NOMO-1 treated with dmso at 0.1 percent for 144 hours (cell line): ENCODE measurements around the gene TMEM72.

Source experiments
- DNase-seq: peaks from one replicate; lab custom pipeline; 2025; ENCODE audit not compliant: unreplicated experiment; lab: John Stamatoyannopoulos, UW

TMEM72 gene

GRCh38 chr10:44954042-44954441 is 42.9 kb downstream of the TMEM72 start:
- no peak for DNase-seq

DNA sequence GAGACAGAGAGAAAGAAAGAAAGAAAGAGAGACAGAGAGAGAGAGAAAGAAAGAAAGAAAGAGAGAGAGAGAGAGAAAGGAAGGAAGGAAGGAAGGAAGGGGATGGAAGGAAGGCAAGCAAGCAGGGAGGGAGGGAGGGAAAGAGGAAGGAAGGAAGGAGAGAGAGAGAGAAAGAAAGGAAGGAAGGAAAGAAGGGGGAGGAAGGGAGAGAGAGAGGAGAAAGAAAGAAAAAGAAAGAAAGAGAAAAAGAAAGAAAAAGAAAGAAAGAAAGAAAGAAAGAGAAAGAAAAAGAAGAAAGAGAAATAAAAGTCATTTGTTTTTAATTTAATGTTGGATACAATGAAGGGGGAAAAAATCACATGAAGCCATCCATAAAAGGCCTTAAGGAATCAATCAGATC is 43.8 kb downstream of the TMEM72 start:
- DNase-seq: no peak

- no peak for DNase-seq
These were observed 44.4 kb downstream of the TMEM72 start for GRCh38 chr10:44955413-44956070.

DNA sequence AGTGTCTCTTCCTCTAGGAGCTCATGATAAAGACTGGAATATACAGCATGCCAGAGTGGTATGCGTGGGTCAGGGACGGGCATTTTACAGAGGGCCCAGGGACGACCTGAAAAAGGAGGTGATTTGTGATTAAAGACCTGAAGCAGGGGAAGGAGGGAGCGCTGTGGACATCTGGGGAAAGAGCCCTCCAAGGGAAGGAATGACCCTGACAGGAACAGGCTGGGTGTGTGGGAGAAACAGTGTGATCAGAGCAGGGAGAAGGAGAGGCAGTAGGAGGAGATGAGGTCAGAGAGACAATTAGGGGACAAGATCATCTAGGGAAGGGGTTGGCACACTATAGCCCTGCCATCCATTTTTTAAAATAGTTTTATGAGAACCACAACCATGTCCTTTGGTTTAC is 45.1 kb downstream of the TMEM72 start:
- no peak for DNase-seq

DNA sequence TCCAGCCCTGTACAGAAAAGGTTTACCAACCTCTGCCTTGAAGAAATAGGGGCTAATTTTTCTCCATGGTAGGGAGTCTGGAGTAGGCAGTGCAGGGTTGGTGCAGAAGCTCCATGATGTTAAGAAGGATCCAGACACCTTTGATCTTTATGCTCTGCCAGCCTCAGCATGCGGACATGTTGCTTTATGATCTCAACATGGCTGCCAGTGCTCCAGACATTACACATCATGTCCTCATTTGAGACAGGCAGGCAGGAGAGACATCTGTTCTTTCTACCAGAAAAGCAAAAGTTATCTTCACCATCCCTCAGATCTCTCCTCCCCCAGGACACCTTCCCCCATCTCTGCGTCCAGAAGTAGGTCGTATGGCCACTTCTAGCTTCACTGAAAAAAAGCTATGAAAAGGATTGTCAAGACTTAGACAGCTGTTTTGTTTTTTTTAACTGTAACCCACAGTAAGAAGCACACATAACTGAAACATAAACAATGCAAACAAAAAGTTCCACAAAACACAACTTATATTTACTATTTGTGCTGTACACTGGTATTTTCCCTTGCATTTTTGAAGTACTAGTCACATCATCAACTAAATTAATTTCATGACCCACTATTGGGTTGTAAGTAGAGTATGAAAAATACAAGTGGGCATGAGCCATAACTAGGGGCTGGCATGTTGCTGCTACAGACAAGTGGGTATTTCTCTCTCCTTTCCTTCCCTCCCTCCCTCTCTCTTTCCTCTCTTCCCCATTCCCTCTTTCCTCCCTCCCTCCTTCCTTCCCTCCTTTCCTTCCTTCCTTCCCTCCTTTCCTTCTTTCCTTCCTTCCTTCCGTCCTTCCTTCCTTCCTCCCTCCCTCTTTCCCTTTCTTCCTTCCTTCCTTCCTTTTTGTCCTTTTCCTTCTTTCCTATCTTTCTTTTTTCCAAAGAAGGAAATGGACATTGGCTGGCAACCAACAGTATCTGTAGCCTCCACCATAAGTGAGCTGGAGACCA is 45.9 kb downstream of the TMEM72 start:
- DNase-seq: no peak

GRCh38 chr10:44958196-44958897 is 47.2 kb downstream of the TMEM72 start:
- DNase-seq: no peak

GRCh38 chr10:44958898-44959246 is 47.7 kb downstream of the TMEM72 start:
- DNase-seq: no peak

DNA sequence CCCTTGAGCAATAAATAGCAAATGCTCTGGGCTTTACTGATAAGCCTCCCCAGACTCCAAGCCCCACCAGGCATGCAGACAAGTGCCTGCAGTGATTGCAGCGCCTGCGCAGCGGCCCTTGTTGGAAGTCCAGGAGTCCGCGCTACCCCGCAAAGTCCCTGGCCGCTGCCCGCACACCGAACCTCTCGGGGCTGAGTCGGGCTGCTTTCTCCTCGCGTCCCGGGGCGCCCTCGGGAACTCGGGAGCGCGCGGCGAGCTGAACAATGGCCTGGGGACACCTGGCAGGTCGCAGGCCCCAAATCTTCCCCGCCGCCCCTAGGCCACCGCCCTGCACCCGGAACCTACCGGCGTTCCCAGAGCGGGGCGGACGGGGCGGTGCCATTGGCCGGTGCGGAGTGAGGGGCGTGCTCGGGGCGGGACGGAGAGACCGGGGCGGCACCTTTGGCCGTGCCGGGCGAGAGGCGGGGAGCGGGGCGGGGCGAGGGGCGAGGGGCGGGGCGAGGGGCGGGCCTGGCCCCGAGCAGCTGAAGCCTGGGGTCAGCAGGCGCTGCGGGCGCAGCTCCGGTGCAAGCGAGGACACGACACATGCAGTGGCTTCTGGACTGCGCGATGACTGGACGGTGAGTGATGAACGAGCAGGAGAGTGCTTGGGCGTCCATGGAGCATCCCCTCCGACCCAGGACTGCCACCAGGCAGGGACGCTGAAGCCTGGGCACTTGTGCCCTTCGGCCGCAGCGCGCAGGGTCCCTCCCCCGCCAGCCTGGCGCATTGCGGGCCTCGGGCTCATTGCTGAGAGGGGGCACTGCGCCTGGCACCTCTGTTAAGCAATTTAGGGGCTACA is 48.3 kb downstream of the TMEM72 start, which contains the start of gene RASSF4:
RASSF4 (plus strand) TSS at position 556 of the 841 bp plus-strand sequence. CDS start 10,401 bp downstream, outside the sequence.
- peak; percentile 84 for DNase-seq

DNA sequence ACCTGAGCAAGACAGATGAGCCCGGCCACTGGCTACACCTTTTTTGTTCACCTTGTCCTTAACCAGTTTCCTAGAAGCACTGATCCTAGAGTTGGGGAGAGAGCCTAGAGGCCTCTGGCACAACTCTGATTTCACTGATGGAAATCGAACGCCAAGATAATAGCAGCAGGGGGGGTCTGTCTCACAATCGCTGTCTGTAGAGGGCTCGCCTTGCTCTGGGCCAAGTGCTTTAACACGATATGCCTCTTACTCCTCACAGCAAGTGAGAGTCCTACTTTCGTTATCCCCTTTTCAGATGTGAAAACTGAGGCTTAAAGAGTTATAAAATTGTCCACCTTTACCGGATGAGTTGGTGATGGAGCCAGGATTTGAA is 48.9 kb downstream of the TMEM72 start:
- no peak for DNase-seq

DNA sequence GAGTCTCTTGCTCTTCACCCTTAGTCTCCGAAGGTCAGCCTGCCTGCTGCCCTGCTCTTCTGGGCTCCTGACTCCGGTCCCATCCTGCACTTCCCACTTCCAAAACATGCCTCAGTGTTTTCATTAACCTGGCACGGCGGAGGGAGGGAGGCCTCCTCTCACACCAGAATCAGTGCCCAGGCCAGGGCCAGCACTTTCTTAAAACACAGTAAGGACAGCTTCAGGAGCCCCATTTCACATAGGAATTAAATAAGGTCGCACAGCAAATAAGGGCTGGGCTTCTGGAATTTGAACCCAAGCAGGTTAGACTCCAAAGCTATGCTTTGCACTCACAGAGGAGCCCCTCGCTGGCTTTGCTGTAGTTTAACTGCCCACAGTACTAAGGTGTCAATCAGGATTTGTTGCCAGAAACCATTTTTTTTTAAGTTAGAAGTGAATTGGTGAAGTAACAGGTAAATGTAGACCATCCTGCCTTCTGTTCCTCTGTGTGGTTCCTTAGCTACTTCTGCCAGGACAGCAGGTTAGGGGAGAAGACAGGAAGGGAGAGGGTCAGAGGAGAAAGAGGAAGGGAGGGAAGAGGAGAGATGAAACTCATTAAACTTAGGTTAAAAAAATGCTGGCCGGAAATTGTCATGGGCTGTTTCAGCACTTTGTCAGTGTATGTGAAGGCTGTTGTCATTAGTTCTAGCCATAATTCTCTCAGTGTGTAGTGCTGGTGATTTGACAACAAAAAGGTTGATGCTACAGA is 49.5 kb downstream of the TMEM72 start:
- peak; percentile 34 for DNase-seq

- DNase-seq: no peak
These were observed 50.1 kb downstream of the TMEM72 start for GRCh38 chr10:44961230-44961571.

GRCh38 chr10:44961931-44962750 is 51.0 kb downstream of the TMEM72 start:
- no peak for DNase-seq

DNA sequence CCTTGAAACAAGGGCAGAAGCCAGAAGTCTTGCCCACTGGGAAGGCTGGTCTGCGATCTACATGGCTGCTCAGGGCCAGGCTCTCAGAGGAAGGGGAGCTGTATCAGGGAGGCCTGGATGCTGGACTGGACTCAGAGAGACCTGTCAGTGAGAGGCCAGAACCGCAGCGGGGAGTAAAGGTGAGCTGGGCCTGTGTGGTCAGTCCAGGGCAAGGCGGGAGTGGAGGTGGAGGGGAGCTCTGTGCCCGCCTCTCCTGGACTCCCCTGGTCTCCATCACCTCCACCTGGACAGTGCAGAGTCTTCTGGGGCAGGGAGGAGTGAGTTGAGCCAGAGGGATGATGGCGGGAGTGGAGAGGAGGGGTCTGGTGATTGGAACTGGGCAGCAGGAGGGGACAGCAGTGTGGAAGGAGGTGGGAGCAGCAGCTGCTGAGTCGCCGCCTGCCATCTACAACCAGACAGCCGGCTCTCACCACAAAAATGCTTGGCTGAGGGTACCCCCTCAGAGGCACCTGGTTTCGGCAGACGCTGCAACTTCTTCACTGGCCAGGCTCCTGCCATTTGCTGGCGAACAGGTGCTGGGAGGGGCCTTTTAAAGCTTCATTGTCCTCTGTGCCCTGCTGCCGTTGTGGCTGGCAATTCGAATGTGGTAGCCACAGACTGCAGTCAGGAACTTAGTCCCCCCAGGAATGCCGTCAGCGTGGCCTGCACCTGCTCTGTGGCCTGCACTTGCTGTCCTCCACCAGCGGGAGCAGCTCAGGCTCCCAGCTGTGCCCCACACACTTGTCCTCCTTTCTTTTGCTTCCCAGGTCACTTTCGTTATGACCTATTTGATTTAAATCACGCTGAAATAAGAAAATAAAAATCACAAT is 52.0 kb downstream of the TMEM72 start:
- no peak for DNase-seq

- DNase-seq: no peak
These were observed 52.9 kb downstream of the TMEM72 start for GRCh38 chr10:44963772-44964633.

GRCh38 chr10:44965104-44965503 is 54.0 kb downstream of the TMEM72 start:
- no peak for DNase-seq

DNA sequence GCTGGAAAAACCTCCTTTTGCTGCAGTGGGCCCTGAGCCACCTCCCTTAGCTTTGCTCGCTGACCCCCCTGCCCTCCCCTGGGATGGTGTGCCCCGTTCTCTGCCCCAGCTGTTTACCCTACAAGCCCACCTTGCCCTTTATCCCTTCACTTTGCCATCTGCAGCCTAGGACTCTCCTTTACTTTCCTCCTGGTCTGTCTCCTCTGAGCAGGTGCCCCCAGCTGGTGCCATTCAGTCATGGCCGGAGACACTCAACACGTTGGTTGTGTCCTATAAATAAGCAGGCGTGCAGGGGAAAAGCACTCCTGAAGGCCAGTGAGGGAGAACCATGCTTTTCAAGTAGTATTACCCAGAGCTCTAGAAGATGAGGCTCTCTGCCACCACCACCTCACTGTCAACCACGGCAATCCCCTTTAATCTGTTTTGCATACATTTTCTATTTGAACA is 54.5 kb downstream of the TMEM72 start:
- no peak for DNase-seq

- no peak for DNase-seq
These were observed 55.1 kb downstream of the TMEM72 start for GRCh38 chr10:44966129-44966815.
